Measurements from ENCODE around the gene NCR2. TPM values are rescaled to one million over a fixed set of nuclear protein-coding genes. Genes with fewer than 3 reads are reported as not detected.

The NCR2 gene
- total RNA-seq, 1 donor from 2014 or later = not detected

DNA sequence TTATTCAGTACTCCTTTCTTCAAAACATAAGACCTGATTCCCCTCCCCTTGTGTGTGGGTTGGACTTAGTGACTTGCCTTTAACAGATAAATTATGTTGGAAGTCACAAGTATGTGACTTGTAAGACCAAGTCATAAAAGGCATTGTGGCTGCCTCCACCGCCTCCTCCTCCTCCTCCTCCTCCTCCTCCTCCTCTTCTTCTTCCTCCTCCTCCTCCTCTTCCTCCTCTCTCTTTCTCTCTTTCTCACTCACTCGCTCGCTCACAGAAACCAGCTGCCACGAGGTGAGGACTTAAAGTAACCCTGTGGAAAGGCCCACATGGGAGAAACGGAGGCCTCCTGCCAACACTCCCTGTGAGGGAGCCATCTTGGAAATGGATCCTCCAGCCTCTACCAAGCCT lies 64.0 kb downstream of the NCR2 start:
- DNase-seq (ENCODE audit: low spot score) = no peak

Other genes starting within 250 kb of the NCR2 start
- gene TREML1, start 181.3 kb upstream of the NCR2 start, total RNA-seq = 0.55 TPM
- 11.0 TPM for gene TREM2, start 172.5 kb upstream of the NCR2 start, total RNA-seq
- 1.0 TPM for gene TREML2, start 134.5 kb upstream of the NCR2 start, total RNA-seq
- 0.67 TPM for gene TREML4, start 107.3 kb upstream of the NCR2 start, total RNA-seq
- 20.6 TPM for gene TREM1, start 48.9 kb upstream of the NCR2 start, total RNA-seq
- gene FOXP4, start 210.8 kb downstream of the NCR2 start, total RNA-seq = 21.4 TPM